NCI-H345 treated with DMSO at 0.1 percent for 48 hours (cell line): ENCODE results near the gene NRSN1.

Experiments used
- DNase-seq: peaks from one replicate; lab custom pipeline; 2025; ENCODE audit not compliant: unreplicated experiment; lab: John Stamatoyannopoulos, UW

Gene NRSN1, protein sequence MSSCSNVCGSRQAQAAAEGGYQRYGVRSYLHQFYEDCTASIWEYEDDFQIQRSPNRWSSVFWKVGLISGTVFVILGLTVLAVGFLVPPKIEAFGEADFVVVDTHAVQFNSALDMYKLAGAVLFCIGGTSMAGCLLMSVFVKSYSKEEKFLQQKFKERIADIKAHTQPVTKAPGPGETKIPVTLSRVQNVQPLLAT

DNA sequence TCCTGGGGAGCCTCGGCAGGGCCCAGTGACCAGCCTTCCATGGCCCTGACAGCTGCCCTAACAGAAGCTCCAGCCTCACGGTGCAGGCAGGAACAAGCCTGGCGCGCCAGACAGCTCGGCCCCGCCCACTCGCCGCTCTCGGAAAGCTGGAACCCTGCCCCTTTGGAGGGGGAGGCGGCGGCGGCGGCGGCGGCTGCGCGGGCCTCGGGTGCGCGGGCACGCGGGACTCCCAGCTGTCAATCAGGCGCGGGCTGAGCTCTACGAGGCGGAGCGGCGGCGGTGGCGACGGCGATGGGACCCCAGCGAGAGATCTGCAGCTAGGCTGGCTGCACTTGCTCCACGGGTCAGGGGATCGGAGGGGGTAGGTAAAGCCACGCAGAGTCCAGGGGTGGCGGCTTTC lies at the start of gene NRSN1:
Gene NRSN1, plus strand, starts transcription at position 236 of the 400 bp plus-strand sequence. CDS start 8,113 bp downstream, outside the sequence.
- DNase-seq, result peak; percentile 28

GRCh38 chr6:24078200-24078599 lies 47.8 kb upstream of the NRSN1 start:
- DNase-seq, result no peak

DNA sequence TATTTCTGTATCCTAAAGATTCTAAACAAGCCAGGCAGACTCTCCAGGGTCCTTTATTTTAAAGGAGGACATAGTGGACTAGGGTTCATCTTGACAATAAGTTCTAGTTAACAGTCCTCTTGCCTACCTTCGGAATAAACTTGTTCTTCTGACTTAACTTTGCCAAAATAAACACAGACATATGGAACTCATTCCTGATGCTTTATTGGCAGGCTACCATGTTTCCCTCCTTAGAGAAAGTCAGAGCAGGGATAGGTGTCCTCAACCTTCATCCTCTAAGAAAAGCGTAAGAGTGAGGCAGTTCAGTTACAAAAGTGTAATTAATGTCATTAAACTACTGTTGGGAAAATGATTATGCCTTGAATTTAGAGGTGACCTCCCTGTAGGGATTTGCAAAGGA lies 46.9 kb upstream of the NRSN1 start:
- DNase-seq, result no peak

- DNase-seq, result no peak
Observed at GRCh38 chr6:24080711-24081110, 45.3 kb upstream of the NRSN1 start.

GRCh38 chr6:24089736-24090135 lies 36.3 kb upstream of the NRSN1 start:
- DNase-seq, result no peak

GRCh38 chr6:24092407-24092806 lies 33.6 kb upstream of the NRSN1 start:
- no peak for DNase-seq

DNA sequence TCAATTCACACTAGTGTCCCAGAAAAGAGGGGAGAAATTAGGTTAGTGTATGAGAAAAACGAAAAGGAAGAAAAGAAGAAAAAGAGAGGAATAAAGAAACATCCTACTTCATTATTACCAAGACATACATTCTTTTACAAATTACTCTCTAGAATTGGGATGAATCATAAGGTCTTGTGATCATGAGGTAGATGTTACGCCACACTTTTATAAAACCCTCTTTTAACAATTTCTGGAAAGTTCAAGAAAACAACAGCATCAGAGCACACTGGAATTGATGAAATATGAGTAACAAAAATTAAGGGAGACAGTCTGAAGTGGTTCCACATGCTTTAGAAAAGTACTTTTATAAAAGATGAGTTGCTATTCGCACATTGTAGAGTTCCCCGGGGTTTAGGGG lies 32.6 kb upstream of the NRSN1 start:
- DNase-seq, result no peak

- DNase-seq, result no peak
Observed at GRCh38 chr6:24099181-24099580, 26.8 kb upstream of the NRSN1 start.

- DNase-seq, result no peak
Observed at GRCh38 chr6:24100024-24100769, 25.8 kb upstream of the NRSN1 start.

DNA sequence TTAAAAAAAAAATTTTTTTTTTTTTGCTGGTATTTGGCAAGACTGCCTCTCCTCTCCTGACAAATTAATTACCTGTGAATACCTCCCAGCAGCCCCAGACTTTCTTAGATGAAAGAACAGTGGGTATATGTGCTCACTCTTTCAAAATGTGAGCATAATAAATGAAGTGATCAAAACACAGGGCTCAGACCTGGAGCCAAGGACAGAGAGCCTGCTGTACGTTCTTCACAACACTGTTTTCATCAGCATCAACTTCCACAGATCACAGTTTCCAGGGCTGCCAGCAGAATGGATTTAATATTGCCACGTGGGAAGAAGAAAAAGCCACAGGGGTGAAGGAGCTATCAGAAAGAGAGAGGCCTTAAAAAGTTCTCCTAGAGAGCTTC lies 25.3 kb upstream of the NRSN1 start:
- no peak for DNase-seq

GRCh38 chr6:24105191-24105590 lies 20.8 kb upstream of the NRSN1 start:
- DNase-seq, result no peak

GRCh38 chr6:24106291-24106690 lies 19.7 kb upstream of the NRSN1 start:
- no peak for DNase-seq

DNA sequence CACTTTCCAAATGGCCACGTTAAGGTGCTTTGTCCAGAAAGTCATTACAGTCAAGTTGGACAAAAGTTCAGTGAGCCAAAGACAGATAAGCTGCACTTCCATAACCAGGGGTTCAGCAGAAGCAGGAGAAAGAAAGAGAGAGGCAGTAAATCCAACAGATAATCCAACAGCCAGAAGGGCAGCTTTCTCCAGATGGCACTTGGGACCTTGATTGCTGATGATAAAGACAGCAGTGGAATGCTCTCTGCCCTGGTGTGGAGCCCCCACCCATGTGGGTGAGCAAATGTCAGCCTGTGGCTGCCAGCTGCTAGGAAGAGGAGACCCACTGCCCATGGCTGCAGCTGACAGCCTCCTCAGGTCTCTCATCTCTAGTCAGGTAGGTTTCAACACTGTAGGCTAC lies 18.7 kb upstream of the NRSN1 start:
- DNase-seq, result no peak

- DNase-seq, result no peak
Observed at GRCh38 chr6:24108056-24108455, 18.0 kb upstream of the NRSN1 start.

DNA sequence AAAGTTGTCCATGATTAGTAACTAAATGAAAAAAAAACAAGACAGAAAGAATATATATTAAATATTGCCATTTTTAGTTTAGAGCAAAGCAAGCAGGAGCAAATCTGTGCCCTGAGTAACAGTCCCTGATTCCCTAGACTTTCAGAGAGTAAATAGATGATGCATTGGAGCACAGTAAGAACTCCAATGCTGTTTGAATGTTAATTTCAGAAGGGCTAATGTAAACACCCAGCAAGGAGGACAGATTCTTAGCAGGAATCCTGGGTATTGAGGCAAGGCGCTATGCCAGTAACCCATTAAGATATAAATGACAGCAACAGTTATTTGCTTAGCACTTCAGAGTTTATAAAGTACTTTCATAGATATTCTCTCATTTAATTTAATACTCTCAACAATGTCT lies 15.6 kb upstream of the NRSN1 start:
- no peak for DNase-seq

GRCh38 chr6:24113891-24114290 lies 12.1 kb upstream of the NRSN1 start:
- no peak for DNase-seq

DNA sequence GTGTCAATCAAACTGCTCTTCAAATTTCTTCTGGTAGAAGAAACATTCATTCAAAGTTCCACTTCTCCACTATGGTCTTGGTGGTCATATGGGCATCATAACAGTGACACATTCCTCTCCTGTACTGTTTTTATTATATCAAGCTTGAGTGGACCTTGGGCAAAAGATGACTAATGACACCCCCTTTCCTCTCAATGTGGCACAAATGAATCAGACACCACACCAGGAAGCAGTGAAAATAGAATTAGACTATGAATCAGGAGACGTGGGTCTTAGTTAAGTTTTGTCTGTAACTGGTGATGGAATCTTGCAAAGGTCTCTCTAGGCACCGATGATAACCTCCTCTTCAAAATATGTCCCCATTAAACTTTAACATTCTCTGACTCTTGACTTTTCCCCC lies 9.0 kb upstream of the NRSN1 start:
- no peak for DNase-seq

DNA sequence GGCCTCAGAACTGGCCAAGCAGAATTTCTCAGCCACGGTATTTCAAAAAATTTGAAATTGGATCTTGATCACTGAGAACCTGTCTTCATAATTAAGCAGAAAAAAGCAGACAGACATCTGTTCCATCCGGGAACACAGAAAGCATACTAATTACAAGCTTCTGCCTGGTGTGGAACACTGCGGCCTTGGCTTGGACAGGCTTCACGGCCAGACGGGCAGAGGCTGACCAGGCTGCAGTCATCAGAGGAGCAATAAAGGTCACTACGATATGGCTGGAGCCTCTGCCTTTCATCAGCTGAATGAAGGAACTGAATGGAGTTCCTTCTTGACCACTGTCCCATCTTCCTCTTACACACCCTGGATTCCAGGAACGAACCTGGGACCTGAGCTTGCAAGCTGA lies 3.9 kb upstream of the NRSN1 start:
- DNase-seq, result no peak

- DNase-seq, result no peak
Observed at GRCh38 chr6:24126586-24127192, 674 bp downstream of the NRSN1 start.

DNA sequence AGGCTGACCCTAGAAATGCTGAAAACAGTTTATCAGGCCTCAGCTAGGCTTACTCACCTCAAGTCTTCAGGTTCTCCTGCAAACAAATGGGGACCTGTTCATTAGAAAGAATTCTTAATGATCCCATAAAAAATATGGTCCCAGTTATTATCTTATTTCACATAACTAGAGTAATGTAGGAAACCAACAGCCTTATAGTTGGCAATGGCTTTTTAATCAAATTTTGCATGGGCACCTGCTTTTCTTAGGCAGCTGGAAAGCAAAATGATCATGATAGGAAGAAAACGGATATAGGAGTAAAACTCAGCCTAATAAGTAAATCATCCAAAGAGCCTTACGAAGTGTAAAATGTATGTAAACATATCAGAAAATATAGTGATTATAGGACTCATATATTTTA lies 1.3 kb downstream of the NRSN1 start:
- DNase-seq, result no peak

- DNase-seq, result no peak
Observed at GRCh38 chr6:24131751-24132150, 5.7 kb downstream of the NRSN1 start.

GRCh38 chr6:24139080-24139479 lies 13.1 kb downstream of the NRSN1 start:
- no peak for DNase-seq
